ENCODE data around the gene IGF2.

Gene IGF2

DNA sequence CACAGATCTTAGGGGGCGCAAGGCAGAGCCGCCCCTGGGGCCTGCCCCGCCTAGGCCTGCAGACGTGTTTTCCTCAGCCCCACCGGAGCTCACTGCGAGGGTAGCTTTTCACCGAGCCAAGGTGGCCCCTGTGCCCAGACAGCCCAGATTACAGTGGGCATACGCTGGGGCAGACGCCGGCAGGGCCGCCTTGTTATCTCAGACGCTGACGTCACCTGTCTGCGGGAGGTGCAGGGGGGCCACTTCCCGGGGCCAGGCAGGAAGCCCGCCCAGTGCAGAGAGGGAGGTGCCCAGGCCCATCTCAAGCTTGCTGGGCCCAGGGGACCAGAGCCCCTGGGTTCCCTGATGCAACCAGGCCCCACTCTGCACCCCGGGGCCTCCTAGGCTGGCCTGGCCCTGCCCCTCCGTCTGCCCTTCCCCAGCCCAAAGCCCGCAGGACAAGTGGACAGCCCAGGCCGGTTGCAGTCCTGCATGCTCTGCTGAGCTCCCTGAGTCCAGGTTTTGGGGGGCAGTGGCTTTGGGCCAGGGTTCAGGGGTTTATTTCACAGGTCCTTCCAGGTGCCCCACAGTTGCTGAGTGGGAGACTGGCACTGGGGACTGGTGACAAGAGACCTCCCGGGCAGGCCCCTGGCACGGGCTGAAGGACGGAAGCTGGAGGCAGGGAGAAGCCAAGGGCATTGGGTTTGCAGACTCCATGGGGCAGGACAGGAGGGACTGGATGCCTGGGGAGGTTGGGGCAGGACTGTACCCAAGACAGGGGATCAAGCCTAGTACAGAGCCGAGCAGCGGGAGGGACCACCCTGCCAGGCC, 38.6 kb downstream of the IGF2 start:
- no peak overlapping the region for H3K4me3 ChIP-seq (ENCODE audit: low read depth, low read length)
- CTCF ChIA-PET, result interaction anchor here (0.7 to 1.5 kb wide), 2 partner anchors 51 to 63 kb away, joined by 3 to 4 read pairs; no protein-coding TSS in a partner anchor
- DNase-seq (ENCODE audit: low read depth, low spot score), result no peak
- POLR2A ChIA-PET, result no interaction called here
- TF ChIP-seq, protein P1, sequence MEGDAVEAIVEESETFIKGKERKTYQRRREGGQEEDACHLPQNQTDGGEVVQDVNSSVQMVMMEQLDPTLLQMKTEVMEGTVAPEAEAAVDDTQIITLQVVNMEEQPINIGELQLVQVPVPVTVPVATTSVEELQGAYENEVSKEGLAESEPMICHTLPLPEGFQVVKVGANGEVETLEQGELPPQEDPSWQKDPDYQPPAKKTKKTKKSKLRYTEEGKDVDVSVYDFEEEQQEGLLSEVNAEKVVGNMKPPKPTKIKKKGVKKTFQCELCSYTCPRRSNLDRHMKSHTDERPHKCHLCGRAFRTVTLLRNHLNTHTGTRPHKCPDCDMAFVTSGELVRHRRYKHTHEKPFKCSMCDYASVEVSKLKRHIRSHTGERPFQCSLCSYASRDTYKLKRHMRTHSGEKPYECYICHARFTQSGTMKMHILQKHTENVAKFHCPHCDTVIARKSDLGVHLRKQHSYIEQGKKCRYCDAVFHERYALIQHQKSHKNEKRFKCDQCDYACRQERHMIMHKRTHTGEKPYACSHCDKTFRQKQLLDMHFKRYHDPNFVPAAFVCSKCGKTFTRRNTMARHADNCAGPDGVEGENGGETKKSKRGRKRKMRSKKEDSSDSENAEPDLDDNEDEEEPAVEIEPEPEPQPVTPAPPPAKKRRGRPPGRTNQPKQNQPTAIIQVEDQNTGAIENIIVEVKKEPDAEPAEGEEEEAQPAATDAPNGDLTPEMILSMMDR (IDR thresholded peaks at IDR 0.05; ENCODE audit: insufficient read depth, low read length, missing control alignments), result no peak

DNA sequence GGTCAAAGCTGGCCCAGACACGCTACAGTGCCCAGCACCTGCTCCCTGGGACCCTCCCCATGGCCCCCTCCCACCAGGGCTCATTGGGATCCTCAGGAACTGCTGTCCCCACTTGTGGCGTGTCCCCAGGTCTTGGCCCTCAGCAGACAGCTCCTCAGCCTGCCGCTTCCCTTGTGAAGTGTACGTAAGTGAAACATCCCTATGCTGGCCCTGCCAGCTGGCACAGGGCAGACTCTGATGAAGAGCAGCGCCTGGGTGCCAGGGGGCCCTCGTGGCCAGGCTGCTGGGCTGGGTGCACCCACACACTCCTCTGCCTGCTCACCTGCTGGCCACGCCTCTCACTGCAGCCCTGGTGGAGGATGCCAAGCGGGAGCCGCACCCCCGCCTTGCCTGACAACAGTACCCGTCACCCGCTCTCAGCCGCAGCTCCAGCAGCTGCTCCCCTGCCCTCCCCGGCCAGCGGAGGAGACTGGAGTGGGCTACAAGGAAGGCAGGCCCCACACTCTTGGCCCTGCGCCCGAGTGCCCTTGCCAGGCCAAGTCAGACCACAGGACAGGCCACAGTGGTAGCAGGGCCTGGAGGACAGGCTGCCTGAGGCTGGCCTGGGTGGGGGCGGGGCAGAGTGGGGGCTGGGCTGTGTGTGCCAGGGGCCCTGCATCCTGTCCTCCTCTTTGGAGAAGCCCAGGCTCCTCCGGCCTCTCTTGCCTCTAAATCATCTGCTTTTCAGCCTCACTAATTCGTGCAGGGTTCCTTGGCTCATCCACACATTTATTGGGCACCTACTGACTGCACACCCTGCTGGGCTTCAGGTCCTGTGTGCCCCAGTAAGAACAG, 39.5 kb downstream of the IGF2 start:
- ChIA-PET POLR2A (no interaction called here), CTCF (interaction anchor here (0.9 to 1.5 kb wide), 2 partner anchors 20 to 62 kb away, joined by 3 to 4 read pairs; no protein-coding TSS in a partner anchor)
- no peak overlapping the region for H3K4me3 ChIP-seq (ENCODE audit: low read depth, low read length)
- DNase-seq (ENCODE audit: low read depth, low spot score), result no peak
- TF ChIP-seq, protein P1 (IDR thresholded peaks at IDR 0.05; ENCODE audit: insufficient read depth, low read length, missing control alignments), result no peak

DNA sequence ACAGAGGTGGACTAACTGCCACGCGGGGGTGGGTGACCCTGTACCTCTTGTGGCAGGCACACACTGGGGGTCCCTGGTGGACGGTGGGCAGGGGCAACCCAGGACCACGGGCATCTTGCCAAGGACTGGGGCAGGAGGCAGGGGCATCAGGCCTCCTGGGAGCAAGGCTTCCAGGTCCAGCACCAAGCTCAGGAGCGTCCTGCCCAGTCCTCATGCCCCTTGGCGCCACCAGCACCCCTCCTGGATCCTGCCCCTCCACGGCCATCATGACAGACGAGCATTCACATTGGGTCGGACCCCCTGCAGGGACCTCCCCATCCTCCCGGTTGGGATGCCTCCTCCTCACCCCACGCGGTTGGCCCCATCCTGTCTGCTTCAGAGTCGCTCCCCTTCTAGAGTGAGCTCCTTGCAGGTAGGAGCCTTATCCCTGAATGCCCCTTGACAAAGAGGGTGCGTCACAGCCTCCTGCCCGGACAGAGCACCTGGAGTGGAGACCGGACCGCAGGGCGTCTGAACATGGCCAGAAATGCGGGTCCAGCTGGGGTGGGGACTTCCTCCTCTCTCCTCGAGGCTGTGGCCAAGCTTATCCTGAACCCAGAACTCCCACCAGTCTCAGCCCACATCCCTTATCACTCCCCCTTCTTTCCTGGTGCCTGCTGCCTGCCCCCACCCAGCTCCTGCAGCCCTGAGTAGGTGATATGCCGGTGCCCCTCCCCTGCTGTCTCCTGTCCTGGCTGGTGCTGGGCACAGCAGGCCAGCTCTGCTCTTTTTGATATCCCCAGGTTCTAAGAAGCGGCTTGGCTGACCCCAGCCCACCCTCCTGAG, 40.3 kb downstream of the IGF2 start:
- TF ChIP-seq, protein P1 (IDR thresholded peaks at IDR 0.05; ENCODE audit: insufficient read depth, low read length, missing control alignments), result no peak
- ChIA-PET CTCF (interaction anchor here (0.9 kb wide), 1 partner anchor 21 kb away, joined by 3 read pairs; no protein-coding TSS in a partner anchor), POLR2A (no interaction called here)
- no peak overlapping the region for H3K4me3 ChIP-seq (ENCODE audit: low read depth, low read length)
- no peak for DNase-seq (ENCODE audit: low read depth, low spot score)

DNA sequence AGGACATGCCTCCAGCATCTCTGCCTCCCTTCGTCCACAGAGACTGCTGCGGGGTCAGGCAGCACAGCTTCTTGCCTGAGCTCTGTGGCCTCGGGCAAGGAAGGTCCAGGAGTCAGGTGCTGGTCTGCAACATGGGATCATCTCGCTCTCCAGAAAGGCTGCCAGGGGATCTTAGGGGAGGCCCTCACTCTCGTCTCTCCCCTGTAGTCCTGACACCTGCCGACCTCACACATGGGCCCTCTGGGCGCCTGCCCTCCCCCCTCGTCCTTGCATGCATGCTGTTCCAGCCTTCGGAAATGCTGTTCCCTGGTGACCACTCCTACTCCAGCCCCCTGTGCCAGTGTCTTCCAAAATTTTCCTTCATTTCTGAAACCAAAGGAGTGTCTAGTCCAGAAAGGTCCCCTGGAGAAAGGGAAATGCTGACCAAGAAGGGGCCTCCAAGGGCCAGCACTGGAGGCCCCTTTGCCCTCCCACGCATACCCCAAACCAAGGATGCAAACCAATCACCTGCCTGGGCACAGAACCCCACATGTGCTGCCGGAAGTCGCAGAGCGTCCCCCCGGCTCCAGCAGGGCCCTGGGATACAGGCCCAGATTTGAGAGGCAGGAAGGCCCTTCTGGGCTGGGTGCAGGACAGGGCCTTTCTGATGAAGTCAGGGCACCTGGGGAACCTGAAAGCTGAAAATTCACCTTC, 41.0 kb downstream of the IGF2 start:
- no peak for DNase-seq (ENCODE audit: low read depth, low spot score)
- CTCF ChIA-PET, result interaction anchor here (0.7 to 7.2 kb wide), 3 partner anchors 54 to 405 kb away, joined by 4 to 53 read pairs (median 4); no protein-coding TSS in a partner anchor
- TF ChIP-seq, protein P1 (IDR thresholded peaks at IDR 0.05; ENCODE audit: insufficient read depth, low read length, missing control alignments), result no peak
- POLR2A ChIA-PET, result interaction anchor here (1.1 kb wide), 1 partner anchor 39 kb away, joined by 3 read pairs; no protein-coding TSS in a partner anchor
- no peak overlapping the region for H3K4me3 ChIP-seq (ENCODE audit: low read depth, low read length)

DNA sequence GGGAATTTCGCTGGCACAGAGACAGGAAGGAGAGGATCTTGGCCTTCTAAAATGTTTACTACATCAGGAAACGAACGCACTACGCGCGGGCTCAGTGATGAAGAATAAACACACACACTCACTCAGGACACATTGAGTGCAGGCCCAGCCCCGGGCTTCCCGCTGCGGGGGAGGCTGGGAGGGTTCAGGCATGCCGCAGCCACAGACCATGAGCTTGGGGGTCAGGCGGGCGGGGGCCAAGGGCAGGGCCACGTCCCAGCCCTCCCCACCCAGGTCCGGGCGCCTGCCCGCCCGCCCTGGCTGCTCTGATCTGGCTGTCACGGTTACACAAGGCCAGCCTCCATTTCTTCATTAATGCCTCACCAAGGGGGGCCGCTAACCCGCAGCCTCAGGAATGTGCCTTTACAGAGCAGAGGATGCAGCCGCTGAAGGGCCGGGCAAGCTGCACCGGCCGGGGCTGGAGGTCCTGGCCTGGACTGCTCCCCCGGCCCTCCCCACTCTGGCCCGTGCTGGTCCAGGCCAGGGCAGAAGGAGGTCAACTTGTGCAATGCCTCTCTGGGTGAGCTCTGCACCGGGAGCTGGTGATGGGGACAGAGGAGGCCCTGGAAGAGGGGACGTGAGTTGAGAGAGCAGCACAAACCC, 41.7 kb downstream of the IGF2 start:
- CTCF ChIA-PET, result interaction anchor here (0.7 to 7.2 kb wide), 4 partner anchors 12 to 404 kb away, joined by 3 to 53 read pairs (median 4); no protein-coding TSS in a partner anchor
- POLR2A ChIA-PET, result interaction anchor here (1.1 kb wide), 1 partner anchor 39 kb away, joined by 3 read pairs; no protein-coding TSS in a partner anchor

More for the DNA sequence above, 41.7 kb downstream of the IGF2 start:
- TF ChIP-seq, protein P1 (IDR thresholded peaks at IDR 0.05; ENCODE audit: insufficient read depth, low read length, missing control alignments), result no peak
- DNase-seq (ENCODE audit: low read depth, low spot score), result peak; percentile 38
- H3K4me3 ChIP-seq (ENCODE audit: low read depth, low read length), result no peak overlapping the region; the same call in 1 of the 2 replicates

All from AG04449 (cell line).